Stimulated activated CD4-positive, alpha-beta T cell treated with anti-CD3 and anti-CD28 coated beads, Interleukin-12 subunit alpha, Interleukin-12 subunit beta, amount 100 ng/mL, for 4 hours (primary cell): ENCODE measurements around the gene MYO1E.
"Not testable (repeated sequence)": the region's sequence is repeated elsewhere in the genome, so short reads cannot be mapped to it uniquely, and the experiment has no call there.

ENCODE experiments used
- DNase-seq: peaks from one replicate; pipeline ENCODE4 v3.0.0-alpha.2; 2020

MYO1E gene

GRCh38 chr15:59289574-59289973 lies 83.1 kb downstream of the MYO1E start:
- no peak for DNase-seq

- no peak for DNase-seq
These were observed 88.8 kb downstream of the MYO1E start for GRCh38 chr15:59283717-59284391.

GRCh38 chr15:59282515-59283337 lies 89.9 kb downstream of the MYO1E start:
- DNase-seq, result no peak

- DNase-seq, result no peak
These were observed 91.0 kb downstream of the MYO1E start for GRCh38 chr15:59281699-59282098.

GRCh38 chr15:59280855-59281254 lies 91.8 kb downstream of the MYO1E start:
- no peak for DNase-seq

- DNase-seq, result not testable (repeated sequence)
These were observed 92.4 kb downstream of the MYO1E start for GRCh38 chr15:59280292-59280691.

- DNase-seq, result no peak
These were observed 93.6 kb downstream of the MYO1E start for GRCh38 chr15:59279023-59279422.

GRCh38 chr15:59278120-59278519 lies 94.6 kb downstream of the MYO1E start:
- no peak for DNase-seq

- no peak for DNase-seq
These were observed 96.2 kb downstream of the MYO1E start for GRCh38 chr15:59276225-59277178.

GRCh38 chr15:59274126-59274970 lies 98.3 kb downstream of the MYO1E start:
- no peak for DNase-seq

GRCh38 chr15:59273234-59273633 lies 99.4 kb downstream of the MYO1E start:
- DNase-seq, result no peak

- no peak for DNase-seq
These were observed 101.0 kb downstream of the MYO1E start for GRCh38 chr15:59271595-59272201.

GRCh38 chr15:59268852-59269407 lies 103.7 kb downstream of the MYO1E start:
- no peak for DNase-seq

- DNase-seq, result no peak
These were observed 104.4 kb downstream of the MYO1E start for GRCh38 chr15:59268168-59268851.

- no peak for DNase-seq
These were observed 106.6 kb downstream of the MYO1E start for GRCh38 chr15:59266028-59266427.

- no peak for DNase-seq
These were observed 110.4 kb downstream of the MYO1E start for GRCh38 chr15:59262316-59262715.

GRCh38 chr15:59260090-59260489 lies 112.6 kb downstream of the MYO1E start:
- no peak for DNase-seq

GRCh38 chr15:59259137-59259943 lies 113.3 kb downstream of the MYO1E start:
- no peak for DNase-seq

- no peak for DNase-seq
These were observed 114.4 kb downstream of the MYO1E start for GRCh38 chr15:59258317-59258716.

- DNase-seq, result no peak
These were observed 115.5 kb downstream of the MYO1E start for GRCh38 chr15:59257140-59257539.
